HG02678 (cell line): ENCODE results near the gene PDF.

Experiments used
- ATAC-seq: cut with Tn5 transposase; IDR thresholded peaks from one replicate; pipeline ENCODE4 v1.9.1; 2021; ENCODE audit warnings: mild to moderate bottlenecking, moderate library complexity; ENCODE audit not compliant: unreplicated experiment

Gene PDF

GRCh38 chr16:69286941-69287713 is 43.3 kb downstream of the PDF start:
- ATAC-seq, result no peak

DNA sequence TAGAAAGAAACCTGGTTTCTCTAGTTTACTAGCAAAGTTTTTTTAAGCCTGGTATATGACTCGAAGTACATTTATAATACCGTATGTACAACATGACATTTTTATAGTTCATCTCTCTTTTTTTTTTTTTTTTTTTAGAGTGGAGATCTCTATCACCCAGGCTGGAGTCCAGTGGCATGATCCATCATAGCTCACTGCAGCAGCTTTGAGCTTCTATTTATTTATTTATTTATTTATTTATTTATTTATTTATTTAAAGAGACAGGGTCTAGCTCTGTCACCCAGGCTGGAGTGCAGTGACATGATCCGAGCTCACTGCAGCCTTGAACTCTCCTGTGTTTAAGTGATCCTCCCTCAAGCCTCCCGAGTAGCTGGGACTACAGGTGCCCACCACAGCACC is 45.1 kb downstream of the PDF start:
- no peak for ATAC-seq

- ATAC-seq, result no peak
These were observed 46.5 kb downstream of the PDF start for GRCh38 chr16:69283851-69284250.

GRCh38 chr16:69277413-69277812 is 53.0 kb downstream of the PDF start:
- ATAC-seq, result no peak
